Activated naive CD4-positive, alpha-beta T cell treated with anti-CD3 and anti-CD28 coated beads, Interleukin-2, amount 10 ng/mL, durations not matched to agents 5 hours and 36 hours (primary cell): Measurements from ENCODE around the gene ATP6V0C. TPM values are rescaled to one million over a fixed set of nuclear protein-coding genes. Genes with fewer than 3 reads are reported as not detected.

Experiments
- microRNA-seq: library from miRNA; unstranded; fragments of <30 nt; microRNA quantifications from one replicate; pipeline ENCODE4 v1.2.0, GENCODE V29; 2022; ENCODE audit warnings: borderline microRNAs expressed, borderline replicate concordance
- total RNA-seq, 2 experiments: library from RNA; stranded (reverse); gene quantifications; one replicate each; pipeline ENCODE4 v1.2.3, GENCODE V29; 2021

The ATP6V0C gene
- 10 to 100 TPM; 95.0 to 99.8 TPM for total RNA-seq

DNA sequence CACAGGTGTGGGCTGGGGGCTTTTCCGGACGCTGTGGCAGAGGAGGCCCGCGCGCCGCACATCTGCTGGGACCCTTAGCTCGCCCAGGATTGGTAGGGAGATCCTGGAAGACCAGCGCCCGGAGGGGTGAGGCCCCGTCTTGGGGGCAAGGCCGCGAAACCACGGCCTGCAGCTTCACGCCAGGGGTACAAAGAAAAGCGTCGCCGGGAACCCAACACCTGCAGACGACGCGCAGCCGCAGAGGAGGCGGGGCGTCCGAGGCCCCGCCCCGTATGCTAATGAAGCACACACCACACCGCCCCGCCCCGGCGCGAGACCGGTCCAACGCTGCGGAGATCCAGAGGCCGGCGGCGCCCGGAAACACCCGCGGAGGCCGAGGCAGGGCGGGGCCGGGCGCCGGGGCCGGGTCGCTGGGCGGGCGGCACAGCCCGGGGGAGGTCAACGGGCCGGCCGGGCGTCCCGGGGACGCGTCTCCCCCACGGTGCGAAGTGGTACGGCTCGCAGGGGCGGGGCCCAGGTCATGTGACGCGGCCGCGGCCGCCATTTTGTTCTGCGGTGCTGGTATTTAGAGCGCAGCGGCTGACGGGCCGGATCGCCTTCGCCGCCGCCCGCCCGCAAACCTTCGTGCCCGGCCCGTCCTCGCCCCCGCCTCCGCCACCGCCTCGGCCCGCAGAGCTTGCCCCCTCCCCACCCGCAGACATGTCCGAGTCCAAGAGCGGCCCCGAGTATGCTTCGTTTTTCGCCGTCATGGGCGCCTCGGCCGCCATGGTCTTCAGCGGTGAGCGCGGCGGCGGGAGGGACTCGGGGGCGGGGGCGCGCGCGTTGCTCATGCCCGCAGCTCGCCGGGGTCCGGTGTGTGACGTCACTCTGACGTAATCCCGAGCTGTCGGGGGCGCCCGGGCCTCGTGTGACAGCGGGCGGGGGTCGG, at the start of gene ATP6V0C:
Gene ATP6V0C, plus strand, starts transcription at position 548 of the 928 bp plus-strand sequence. Its CDS starts 152 bp downstream, at position 700.

DNA sequence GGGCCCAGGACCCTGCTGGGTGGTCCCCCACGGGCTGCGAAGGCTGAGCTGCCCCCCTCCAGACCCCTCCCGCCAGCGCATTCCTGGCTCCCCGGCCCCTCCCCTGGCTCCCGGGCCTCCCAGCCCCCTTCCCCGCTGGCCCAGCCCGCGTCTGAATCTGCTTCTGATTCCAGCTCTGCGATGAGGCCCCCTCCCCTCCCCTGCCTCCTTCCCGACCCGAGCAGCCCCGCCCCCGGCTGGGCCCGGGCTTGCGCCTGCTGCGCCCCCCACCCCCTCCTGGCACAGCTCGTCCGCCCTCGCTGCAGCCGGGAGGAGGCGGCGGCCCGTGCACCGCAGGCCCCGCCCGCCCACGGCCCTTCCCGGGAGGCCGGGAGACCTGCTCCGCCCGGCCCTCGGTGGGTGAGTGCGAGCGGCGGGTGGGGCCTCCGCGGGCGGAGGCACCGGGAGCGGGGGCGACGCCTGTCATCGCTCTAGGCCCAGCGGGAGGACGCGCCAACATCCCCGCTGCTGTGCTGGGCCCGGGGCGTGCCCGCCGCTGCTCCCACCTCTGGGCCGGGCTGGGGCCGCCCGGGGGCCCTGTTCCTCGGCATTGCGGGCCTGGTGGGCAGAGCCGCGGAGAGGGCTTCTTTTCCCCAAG, 42.6 kb upstream of the ATP6V0C start, which contains the start of gene NTN3:
Gene NTN3, plus strand, starts transcription at position 282 of the 637 bp plus-strand sequence. CDS start 405 bp downstream, outside the sequence.

DNA sequence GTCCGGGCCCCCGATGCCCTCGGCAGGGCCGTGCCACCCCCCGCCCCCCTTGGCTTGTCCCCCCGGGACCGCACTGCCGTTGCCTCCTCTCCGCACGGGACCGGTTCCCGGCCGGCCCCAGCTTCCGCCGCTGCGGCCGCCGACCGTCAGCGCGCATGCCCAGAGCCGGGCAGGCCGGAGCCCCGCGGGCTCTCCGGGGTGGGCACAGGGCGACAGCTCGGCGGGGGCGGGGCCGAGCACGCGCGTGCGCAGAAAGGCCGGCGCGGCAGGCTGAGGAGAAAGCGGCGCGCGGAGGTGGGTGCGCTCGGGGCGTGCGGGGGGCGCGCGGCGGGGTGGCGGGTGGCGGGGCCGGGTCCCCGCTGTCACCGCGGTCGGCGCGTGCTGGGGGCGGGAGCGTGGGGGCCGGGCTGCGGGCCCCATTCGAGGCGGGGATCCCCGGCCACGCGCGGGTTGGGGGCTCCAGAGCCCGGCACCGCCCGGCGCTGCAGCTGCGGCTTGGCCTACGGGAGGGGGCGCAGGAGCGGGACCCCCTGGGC, 38.8 kb upstream of the ATP6V0C start, which contains the start of gene TBC1D24:
Gene TBC1D24, plus strand, starts transcription at position 251 of the 536 bp plus-strand sequence. CDS start 21,022 bp downstream, outside the sequence.

DNA sequence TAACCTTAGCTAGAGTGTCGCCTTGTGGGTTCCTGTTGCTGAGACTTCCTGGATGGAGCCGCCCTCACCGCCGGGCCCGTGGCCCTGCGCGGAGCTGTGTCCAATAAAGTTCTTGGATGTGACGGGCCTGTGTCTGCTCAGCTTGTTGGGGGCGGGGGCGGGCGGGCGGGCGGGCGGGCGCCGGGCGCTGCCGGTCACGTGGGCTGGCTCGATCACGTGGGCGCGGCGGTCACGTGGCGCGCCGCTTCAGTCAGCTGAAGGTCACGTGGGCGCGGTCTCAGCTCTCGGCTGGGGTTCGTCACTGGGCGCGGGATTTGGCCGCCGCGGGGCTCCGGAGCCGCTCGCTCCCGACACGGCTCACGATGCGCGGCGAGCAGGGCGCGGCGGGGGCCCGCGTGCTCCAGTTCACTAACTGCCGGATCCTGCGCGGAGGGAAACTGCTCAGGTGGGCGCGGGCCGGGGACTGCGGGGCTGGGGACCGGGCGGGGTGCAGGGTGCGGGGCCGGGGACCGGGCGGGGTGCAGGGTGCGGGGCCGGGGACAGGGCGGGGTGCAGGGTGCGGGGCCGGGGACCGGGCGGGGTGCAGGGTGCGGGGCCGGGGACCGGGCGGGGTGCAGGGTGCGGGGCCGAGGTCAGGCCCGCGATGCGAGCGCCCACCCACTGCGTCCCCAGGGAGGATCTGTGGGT, 6.5 kb downstream of the ATP6V0C start, which contains the start of gene AMDHD2:
Gene AMDHD2, plus strand, starts transcription at position 275 of the 687 bp plus-strand sequence. Its CDS starts 88 bp downstream, at position 363.

DNA sequence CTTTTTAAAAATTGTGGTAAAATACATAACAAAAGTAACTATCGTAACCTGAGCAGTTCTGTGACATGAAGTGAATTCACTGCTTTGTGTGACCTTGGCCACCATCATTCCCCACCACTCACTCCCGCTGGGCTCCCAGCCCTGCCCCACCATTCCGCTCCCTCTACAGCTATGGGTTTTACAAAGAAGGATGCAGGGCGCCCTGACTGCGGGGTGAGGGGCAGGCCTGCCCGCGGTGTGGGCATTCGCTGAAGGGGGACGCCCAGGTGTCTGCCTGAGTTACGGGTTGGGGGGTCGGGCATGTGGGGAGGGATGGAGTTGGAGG, 17.6 kb downstream of the ATP6V0C start, which contains the start of gene CEMP1:
Gene CEMP1, minus strand, starts transcription at position 38 of the 325 bp plus-strand sequence. CDS start 335 bp downstream, outside the sequence.

DNA sequence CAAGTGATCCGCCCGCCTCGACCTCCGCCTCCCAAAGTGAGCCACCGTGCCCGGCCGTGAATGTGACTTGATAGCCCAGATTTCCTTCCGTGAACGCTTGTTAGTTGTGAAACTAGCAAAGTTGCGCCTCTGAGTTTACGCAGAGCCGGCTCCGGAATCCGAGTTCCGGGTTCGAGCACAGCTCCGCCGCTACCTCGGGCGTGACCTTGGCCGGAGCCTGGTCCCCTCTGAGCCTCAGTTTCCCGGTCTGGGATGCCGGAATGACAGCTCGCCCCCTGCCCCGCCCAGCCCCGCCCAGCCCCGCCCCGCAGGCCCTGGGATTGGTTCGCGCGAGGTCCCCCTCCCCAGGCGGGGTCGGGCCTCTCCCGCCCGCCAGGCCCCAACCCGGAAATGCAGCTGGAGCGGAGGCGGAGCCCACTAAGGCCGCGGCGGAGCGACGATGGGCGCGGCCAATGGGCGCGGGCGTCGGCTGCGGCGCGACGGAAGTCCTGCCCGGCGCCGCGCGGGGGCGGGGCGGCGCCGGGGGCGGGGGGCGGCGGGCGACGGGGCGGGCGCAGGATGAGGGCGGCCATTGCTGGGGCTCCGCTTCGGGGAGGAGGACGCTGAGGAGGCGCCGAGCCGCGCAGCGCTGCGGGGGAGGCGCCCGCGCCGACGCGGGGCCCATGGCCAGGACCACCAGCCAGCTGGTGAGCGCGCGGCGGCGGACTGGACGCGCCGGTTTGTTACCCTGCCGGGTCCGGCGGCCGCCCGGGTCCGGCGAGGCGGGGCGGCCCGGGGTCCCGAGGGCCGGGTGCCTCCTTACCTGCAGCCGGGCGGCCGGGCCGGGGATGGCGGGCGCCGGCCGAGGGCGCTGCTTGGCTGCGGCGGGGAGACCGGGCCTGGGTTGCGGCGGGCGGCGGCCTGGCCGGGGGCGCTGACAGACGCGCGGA, 24.0 kb downstream of the ATP6V0C start, which contains the start of gene PDPK1:
Gene PDPK1, plus strand, starts transcription at position 571 of the 929 bp plus-strand sequence. Its CDS starts 92 bp downstream, at position 663.

Small RNA genes within 50 kb of the gene (microRNA-seq; reads per million reads assigned to microRNA genes)
- gene MIR3178 (not detected), gene MIR6768 (not detected)

Other genes with a start within 250 kb of the ATP6V0C start
- gene RNPS1, start 245.8 kb upstream of the ATP6V0C start, total RNA-seq = 100 to 1,000 TPM; 185 to 190 TPM
- 1 to 10 TPM; 3.8 TPM for gene ABCA3, start 173.2 kb upstream of the ATP6V0C start, total RNA-seq
- 10 to 100 TPM; 59.3 to 61.7 TPM for gene CCNF, start 84.5 kb upstream of the ATP6V0C start, total RNA-seq
- gene TEDC2, start 53.8 kb upstream of the ATP6V0C start, total RNA-seq = 1 to 10 TPM; 8.3 to 8.8 TPM
- not detected for gene NTN3, start 42.7 kb upstream of the ATP6V0C start, total RNA-seq
- gene TBC1D24, start 38.8 kb upstream of the ATP6V0C start, total RNA-seq = 10 to 100 TPM; 10.2 to 10.3 TPM
- 10 to 100 TPM; 58.0 to 62.9 TPM for gene AMDHD2, start 6.4 kb downstream of the ATP6V0C start, total RNA-seq
- gene CEMP1, start 17.5 kb downstream of the ATP6V0C start, total RNA-seq = under 1 TPM; 0.25 to 0.51 TPM
- gene PDPK1, start 24.1 kb downstream of the ATP6V0C start, total RNA-seq = 10 to 100 TPM; 39.0 to 46.0 TPM
- gene KCTD5, start 168.6 kb downstream of the ATP6V0C start, total RNA-seq = 10 to 100 TPM; 28.5 to 30.3 TPM
- gene PRSS27, start 206.3 kb downstream of the ATP6V0C start, total RNA-seq = 1 to 10 TPM; 1.3 to 1.4 TPM
- gene SRRM2, start 238.7 kb downstream of the ATP6V0C start, total RNA-seq = 100 to 1,000 TPM; 565 to 586 TPM